Measurements from ENCODE around the gene VWA3B.

DNA sequence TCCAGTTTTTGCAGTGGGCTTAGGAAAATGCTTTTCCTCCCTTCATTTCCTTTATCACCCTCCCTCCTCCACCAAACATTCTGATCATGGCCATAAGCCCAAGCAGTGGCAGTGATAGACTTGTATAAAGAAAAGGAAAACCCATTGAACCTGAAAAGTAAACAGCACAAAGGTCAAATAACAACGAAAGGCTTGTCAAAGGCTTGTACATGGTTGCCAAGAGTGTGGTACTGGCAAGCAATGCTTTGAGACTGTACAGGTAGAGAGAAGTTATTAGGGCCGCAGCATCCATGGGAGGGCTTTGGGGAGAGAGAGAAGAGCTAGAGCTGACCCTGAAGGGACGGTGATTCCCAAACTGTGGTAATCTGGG, 2.1 kb upstream of the VWA3B start:
- TF ChIP-seq RARB (CRISPR knock-in tag; IDR thresholded peaks at IDR 0.05) (no peak), ZC3H10 (CRISPR knock-in tag; IDR thresholded peaks at IDR 0.05) (no peak), CREB5 (CRISPR knock-in tag; IDR thresholded peaks at IDR 0.05; ENCODE audit: low read depth) (no peak), ZFP30 (CRISPR knock-in tag; IDR thresholded peaks at IDR 0.05) (no peak), SNAI2 (CRISPR knock-in tag; IDR thresholded peaks at IDR 0.05) (no peak), ARNTL (CRISPR knock-in tag; IDR thresholded peaks at IDR 0.05; ENCODE audit: borderline replicate concordance, low read depth) (no peak), OSR1 (CRISPR knock-in tag; IDR thresholded peaks at IDR 0.05) (no peak), PATZ1 (CRISPR knock-in tag; IDR thresholded peaks at IDR 0.05; ENCODE audit: borderline replicate concordance) (no peak), ZNF8 (CRISPR knock-in tag; IDR thresholded peaks at IDR 0.05) (no peak)
- TF ChIP-seq, protein P1, sequence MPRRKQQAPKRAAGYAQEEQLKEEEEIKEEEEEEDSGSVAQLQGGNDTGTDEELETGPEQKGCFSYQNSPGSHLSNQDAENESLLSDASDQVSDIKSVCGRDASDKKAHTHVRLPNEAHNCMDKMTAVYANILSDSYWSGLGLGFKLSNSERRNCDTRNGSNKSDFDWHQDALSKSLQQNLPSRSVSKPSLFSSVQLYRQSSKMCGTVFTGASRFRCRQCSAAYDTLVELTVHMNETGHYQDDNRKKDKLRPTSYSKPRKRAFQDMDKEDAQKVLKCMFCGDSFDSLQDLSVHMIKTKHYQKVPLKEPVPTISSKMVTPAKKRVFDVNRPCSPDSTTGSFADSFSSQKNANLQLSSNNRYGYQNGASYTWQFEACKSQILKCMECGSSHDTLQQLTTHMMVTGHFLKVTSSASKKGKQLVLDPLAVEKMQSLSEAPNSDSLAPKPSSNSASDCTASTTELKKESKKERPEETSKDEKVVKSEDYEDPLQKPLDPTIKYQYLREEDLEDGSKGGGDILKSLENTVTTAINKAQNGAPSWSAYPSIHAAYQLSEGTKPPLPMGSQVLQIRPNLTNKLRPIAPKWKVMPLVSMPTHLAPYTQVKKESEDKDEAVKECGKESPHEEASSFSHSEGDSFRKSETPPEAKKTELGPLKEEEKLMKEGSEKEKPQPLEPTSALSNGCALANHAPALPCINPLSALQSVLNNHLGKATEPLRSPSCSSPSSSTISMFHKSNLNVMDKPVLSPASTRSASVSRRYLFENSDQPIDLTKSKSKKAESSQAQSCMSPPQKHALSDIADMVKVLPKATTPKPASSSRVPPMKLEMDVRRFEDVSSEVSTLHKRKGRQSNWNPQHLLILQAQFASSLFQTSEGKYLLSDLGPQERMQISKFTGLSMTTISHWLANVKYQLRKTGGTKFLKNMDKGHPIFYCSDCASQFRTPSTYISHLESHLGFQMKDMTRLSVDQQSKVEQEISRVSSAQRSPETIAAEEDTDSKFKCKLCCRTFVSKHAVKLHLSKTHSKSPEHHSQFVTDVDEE (CRISPR knock-in tag; IDR thresholded peaks at IDR 0.05): no peak
- TF ChIP-seq, protein P2, sequence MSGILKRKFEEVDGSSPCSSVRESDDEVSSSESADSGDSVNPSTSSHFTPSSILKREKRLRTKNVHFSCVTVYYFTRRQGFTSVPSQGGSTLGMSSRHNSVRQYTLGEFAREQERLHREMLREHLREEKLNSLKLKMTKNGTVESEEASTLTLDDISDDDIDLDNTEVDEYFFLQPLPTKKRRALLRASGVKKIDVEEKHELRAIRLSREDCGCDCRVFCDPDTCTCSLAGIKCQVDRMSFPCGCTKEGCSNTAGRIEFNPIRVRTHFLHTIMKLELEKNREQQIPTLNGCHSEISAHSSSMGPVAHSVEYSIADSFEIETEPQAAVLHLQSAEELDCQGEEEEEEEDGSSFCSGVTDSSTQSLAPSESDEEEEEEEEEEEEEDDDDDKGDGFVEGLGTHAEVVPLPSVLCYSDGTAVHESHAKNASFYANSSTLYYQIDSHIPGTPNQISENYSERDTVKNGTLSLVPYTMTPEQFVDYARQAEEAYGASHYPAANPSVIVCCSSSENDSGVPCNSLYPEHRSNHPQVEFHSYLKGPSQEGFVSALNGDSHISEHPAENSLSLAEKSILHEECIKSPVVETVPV (CRISPR knock-in tag; IDR thresholded peaks at IDR 0.05): no peak

All from SK-N-SH treated with all-trans-retinoic acid at 6 μM for 48 hours (cell line).